ENCODE measurements around the gene ZNF700.

- TF ChIP-seq CTCF (IDR thresholded peaks at IDR 0.05) (no peak), POLR2A (IDR thresholded peaks at IDR 0.05) (no peak)
Observed at GRCh38 chr19:11989112-11989456, 64.2 kb downstream of the ZNF700 start.

Data from Peyer's patch (tissue), 4 donors.